GM15510 (cell line): ENCODE data around the gene PADI4.

Source experiments
- POLR2A ChIP-seq: IDR thresholded peaks from 3 replicates; pipeline ENCODE4 v1.6.1; 2011; ENCODE audit warnings: borderline replicate concordance; ENCODE audit not compliant: insufficient read length; ENCODE audit errors: extremely low read depth

Gene PADI4

DNA sequence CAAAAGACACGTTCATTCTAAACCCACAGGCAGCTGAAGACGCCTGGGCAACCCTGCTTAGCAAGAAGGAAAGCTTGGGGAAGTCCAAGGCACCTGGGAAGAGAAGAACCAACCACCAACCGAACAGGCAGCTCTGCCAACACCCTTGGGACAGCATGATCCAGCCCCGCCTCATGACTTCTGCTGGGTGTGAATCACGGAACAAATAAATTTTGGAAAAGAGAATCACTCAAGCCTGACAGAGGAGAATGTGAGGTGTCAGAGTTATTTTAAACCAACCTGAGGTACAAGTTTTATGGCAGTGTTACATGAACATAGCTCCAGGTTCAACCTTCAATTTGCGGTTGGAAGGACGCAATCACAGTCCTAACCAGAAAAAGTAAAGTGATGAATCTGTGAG is 10.0 kb upstream of the PADI4 start:
- TF ChIP-seq POLR2A: no peak

GRCh38 chr1:17301767-17302166 is 6.2 kb upstream of the PADI4 start:
- TF ChIP-seq POLR2A: no peak

GRCh38 chr1:17304151-17304825 is 3.7 kb upstream of the PADI4 start:
- TF ChIP-seq POLR2A: no peak

DNA sequence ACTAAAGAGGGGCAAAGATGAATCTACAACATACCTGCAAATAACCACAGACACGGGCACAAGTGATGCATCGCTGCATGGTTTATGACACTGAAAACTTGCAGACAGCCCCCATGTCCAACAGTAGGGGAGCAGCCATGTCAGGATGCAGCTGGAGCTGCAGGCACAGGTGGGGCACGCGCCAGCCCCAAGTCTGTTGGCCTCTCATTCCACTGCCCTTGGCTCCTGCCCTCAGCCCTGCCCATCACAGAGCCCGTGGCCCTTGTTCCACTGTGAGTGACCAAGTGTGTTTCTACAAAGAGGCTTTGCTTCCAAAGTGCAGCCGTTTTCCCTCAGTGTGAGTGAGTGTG is 3.2 kb upstream of the PADI4 start:
- no peak for TF ChIP-seq POLR2A

GRCh38 chr1:17305576-17306095 is 2.4 kb upstream of the PADI4 start:
- TF ChIP-seq POLR2A: no peak

- no peak for TF ChIP-seq POLR2A
These were observed 1.6 kb upstream of the PADI4 start for GRCh38 chr1:17306407-17306806.

DNA sequence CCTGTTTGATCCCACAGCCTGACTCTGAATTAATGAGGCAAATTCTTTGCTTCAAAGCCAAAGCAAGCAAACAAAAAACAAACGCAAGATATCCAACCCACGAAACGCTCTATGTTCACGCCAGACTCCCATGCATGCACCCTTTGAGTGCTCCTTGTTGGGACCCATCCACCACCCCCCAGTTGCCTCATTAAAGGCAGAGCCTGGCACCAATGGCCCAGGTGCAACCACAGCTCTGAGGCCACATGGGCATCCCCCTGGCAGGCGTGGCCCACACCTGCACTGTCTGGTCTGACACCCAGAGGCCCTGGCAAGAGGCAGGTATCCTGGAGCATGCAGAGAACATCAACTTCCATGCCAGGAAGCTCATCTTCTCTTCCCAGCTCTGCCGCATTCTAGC is 1.1 kb upstream of the PADI4 start:
- TF ChIP-seq POLR2A: no peak

DNA sequence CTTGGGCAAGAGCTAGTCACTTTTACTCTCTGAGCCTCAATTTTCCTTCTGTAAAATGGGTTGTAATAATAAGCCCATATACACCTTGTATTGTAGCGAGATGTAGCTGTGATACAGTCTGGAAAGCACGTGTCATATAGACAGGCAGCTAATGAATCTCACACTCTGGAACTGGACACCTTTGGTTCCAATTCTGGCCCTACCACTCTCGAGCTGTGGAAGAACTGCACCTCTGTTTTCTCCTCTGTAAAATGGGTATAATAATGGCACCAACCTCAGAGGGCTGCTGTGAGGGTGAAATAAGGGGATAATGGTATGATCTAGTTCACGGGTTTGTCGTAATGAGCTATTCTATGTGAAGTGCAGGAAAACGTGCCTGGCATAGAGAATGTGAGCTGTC is 668 bp upstream of the PADI4 start:
- TF ChIP-seq POLR2A: no peak

GRCh38 chr1:17308593-17308992 is 596 bp downstream of the PADI4 start:
- TF ChIP-seq POLR2A: no peak

- no peak for TF ChIP-seq POLR2A
These were observed 1.6 kb downstream of the PADI4 start for GRCh38 chr1:17309426-17310067.

GRCh38 chr1:17310068-17310640 is 2.2 kb downstream of the PADI4 start:
- TF ChIP-seq POLR2A: no peak

DNA sequence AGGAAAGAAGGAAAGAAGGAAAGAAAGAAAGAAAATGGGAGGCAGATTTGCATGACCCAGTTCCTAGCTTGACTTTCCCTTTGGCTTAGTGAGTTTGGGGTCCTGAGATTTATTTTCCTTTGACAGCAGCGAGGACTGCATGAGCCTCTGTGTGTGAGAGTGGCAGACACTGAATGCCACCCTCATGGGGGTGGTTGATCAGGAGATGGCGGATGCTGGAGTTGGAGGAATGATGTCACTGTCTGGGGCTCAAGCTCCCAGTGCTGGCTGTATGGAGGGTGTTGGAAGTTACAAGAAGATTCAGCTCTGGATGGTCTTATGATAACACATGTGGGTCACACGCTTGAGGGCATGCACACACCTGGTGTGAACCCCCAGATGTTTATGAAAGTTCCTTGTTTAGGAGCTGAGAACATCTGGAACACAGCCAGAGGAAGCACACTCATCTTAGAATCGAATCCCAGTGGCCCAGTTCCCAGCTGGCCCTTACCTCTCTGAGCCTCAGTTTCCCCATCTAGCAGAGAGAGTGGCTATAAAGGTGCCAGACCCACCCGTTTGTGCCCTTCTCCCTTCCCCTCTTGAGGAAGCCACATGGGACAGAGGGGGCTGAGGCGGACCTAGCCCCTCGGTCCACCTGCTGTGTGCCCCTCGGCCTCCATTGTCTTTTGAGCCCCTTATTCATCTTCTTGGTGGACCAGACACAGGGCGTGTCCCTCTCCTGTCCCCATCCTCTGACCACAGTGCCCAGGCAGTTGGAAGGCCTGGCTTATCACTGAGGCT is 5.7 kb downstream of the PADI4 start:
- no peak for TF ChIP-seq POLR2A

DNA sequence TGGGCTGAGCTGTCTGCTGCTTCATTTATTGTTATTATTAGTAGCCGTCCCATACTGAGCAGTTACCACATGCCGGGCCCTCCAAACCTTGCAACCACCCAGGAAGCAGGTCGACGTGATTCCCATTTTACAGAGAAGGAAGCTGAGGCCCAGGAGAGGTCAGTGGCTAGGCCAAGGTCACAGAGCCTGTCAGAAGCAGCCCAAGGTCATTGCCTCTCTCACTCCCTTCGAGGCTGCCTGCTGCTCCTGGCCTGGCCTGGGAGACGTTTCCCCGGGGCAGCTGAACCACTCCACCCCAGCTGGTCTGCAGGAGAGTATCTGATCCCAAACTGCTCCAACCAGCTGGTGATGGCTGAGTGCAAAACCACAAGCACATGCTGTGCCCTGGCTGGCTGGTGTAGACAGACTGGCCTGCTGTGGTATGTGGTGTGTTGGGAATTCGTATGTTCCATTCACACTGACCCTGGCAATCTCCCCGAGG is 6.5 kb downstream of the PADI4 start:
- no peak for TF ChIP-seq POLR2A

DNA sequence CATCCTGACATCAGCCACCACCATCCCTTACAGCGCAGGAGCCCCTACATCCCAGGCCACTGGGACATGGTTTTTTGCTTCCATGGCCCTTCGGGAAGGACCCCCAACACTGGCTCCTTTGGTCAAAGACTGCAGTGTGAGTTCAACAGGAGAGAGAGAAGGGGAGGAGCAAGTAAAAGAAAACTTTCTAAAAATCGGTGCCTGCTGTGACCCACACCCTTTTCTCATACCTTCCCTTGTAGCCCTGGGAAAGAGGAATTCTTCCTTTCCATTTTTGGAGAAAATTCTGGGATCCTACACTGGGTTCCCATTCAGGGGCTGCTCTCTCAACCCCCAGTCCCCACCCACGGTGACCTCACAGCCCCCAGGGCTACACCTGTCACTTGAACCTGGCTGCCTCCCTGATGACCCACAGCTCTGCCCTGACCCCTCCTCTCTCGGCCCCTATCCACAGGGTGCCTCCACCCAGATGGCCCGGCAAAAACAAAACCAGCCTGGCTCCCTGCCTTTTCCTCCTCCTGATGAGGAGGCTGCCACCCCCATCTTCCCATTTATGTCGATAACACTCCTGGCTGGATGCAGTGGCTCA is 7.6 kb downstream of the PADI4 start:
- TF ChIP-seq POLR2A: no peak

DNA sequence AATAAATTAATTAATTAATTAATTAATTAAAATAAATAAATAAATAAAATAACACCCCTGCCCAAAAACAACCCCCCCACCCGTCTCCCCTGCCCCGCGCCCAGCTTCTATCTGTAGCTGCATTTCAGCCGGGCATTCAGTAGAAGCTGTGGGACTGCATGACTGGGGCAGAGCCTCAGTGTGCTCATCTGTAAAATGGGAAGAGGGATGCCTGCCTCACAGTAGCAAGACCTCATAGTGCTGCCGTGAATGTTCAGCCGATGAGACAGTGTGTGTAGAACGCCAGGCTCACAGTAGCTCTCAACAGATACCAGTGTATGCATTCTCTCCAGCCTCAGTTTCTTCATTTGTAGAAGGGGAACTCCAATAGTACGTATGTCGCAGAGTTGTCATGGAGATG is 8.7 kb downstream of the PADI4 start:
- TF ChIP-seq POLR2A: no peak
